Heart left ventricle (tissue), 16 donors: ENCODE data around the gene ACTG2. TPM values are rescaled to one million over a fixed set of nuclear protein-coding genes. Genes with fewer than 3 reads are reported as not detected.

Experiments used
- ATAC-seq, 4 donors: fragments of 200-7000 bp; cut with Tn5 transposase; one replicate each; pipeline ENCODE4 v1.9.1; 2020 to 2022; ENCODE audit warnings: moderate library complexity in 4 of 4, mild to moderate bottlenecking in 3 of 4, moderate number of reproducible peaks in 1 of 4
- DNase-seq, 5 donors: peaks; one replicate each; pipeline ENCODE4 v3.0.0-alpha.2; 2020
- H3K27ac ChIP-seq, 12 donors: fragments of 200-600 bp; sonication (generic) in 4 of 12; one replicate each; pipeline versions ENCODE4 v1.5.0 to v1.8.0; 2016 to 2022; ENCODE audit warnings: mild to moderate bottlenecking in 2 of 12
- H3K27me3 ChIP-seq, 9 donors: fragments of 200-600 bp; sonication (generic) in 2 of 9; one replicate each; pipeline versions ENCODE4 v1.5.1 to v1.8.0; 2016 to 2022; ENCODE audit warnings: mild to moderate bottlenecking in 3 of 9
- H3K36me3 ChIP-seq, 9 donors: fragments of 200-600 bp; sonication (generic) in 2 of 9; one replicate each; pipeline versions ENCODE4 v1.5.0 to v1.8.0; 2018 to 2022; ENCODE audit warnings: mild to moderate bottlenecking in 2 of 9
- H3K4me1 ChIP-seq, 12 donors: fragments of 200-600 bp; sonication (generic) in 4 of 12; one replicate each; pipeline versions ENCODE4 v1.5.0 to v1.8.0; 2016 to 2022; ENCODE audit warnings: mild to moderate bottlenecking in 3 of 12
- H3K4me3 ChIP-seq, 12 donors: fragments of 200-600 bp; sonication (generic) in 4 of 12; one replicate each; pipeline versions ENCODE4 v1.5.0 to v1.8.0; 2017 to 2022; ENCODE audit warnings: mild to moderate bottlenecking in 9 of 12, moderate library complexity in 4 of 12
- H3K9me3 ChIP-seq, 12 donors: fragments of 200-600 bp; sonication (generic) in 4 of 12; one replicate each; pipeline versions ENCODE4 v1.5.0 to v1.8.0; 2016 to 2022; ENCODE audit warnings: mild to moderate bottlenecking in 1 of 12
- CTCF ChIP-seq, 12 donors: fragments of 200-600 bp; sonication (generic) in 4 of 12; IDR thresholded peaks; one replicate each; pipeline versions ENCODE4 v1.5.0 to v1.8.0; 2018 to 2022; ENCODE audit warnings: antibody characterized with exemption in 12 of 12, mild to moderate bottlenecking in 5 of 12
- POLR2A ChIP-seq, 2 donors: fragments of 450-650 bp; IDR thresholded peaks; one replicate each; pipeline ENCODE4 v1.6.1; 2017; ENCODE audit warnings: antibody characterized with exemption in 2 of 2, mild to moderate bottlenecking in 2 of 2, moderate library complexity in 2 of 2
- WGBS, 4 donors: extraction: QIAGEN DNeasy Blood & Tissue Kit in 2 of 4; methylation state at CpG; one replicate each; pipeline versions ENCODE4 v1.1.5 to v1.1.7; 2013 to 2018; 5-methylcytosine and 5-hydroxymethylcytosine counted together
- intact Hi-C, 10 donors: fragments of 100-400 bp; cut with DNase I; formaldehyde crosslinking; loops; one replicate each; pipeline versions ENCODE4 v1.11.1 to v1.14.2; 2022
- polyA plus RNA-seq, 2 donors: library from polyadenylated mRNA; stranded (reverse); fragments of 200-250 nt; gene quantifications; one replicate each; pipeline ENCODE4 v1.2.3, GENCODE V29; 2013
- total RNA-seq, 9 donors: library from RNA; depleted of rRNA in 2 of 9; stranded (reverse); fragments of >200 nt in 2 of 9; fragmentation: NEBNext Ultra II Directional in 3 of 9; extraction: Animal tissue kit (Norgen Biotek cat#: 25700) in 3 of 9; gene quantifications; one replicate each; pipeline versions ENCODE4 v1.1.0 to v1.2.4, GENCODE V29; 2016 to 2023
- donor health status: ischemic (EF 13 %, LVEDD 7.1; RV severe dilation, severe dysfunction).
- donor health status: healthy with polysubstance abuse.
- donor health status: DM: no; HTN: yes; CAD: no.
- donor health status: DM: no; HTN: no; CAD: no.
- donor health status: ischemic (EF 25% LVEDD 6.9; RV normal size, moderate dysfunction).
- donor health status: ischemic (EF 25% LVEDD 5.7; RV mildly dilated, moderate dysfunction).
- donor health status: healthy.
- donor health status: DM: yes; HTN: yes; CAD: no.
- donor health status: ischemic (EF 35%, LVEDD 5.7; RV mildly dilated, moderate dysfunction).
- donor health status: nonischemic (EF 11% LVEDD 7.7; RV severe dilation, severe dysfunction).
- donor health status: DM: yes; HTN: yes; CAD: no.
- donor health status: PGD.
- donor health status: ischemic (EF 29% LVEDD 5.4; RV normal size, mild dysfunction).
- donor health status: nonischemic (EF 23%, LVEDD 6.1; RV moderate dilation, normal function).

ACTG2 gene
- total and polyA plus RNA-seq, 11 donors: 1.3 to 10.5 (median 3.8) TPM

GRCh38 chr2:73947412-73948018 is 54.7 kb downstream of the ACTG2 start:
- TF ChIP-seq CTCF (IDR thresholded peaks at IDR 0.05): no peak
- TF ChIP-seq POLR2A (IDR thresholded peaks at IDR 0.05): no peak
- H3K27me3 ChIP-seq: no peaks in the 10 kb centered on the region
- H3K4me1 ChIP-seq: peaks cover 0 to 60% (median 0%) of the 10 kb centered on the region in 12 donors
- peaks cover 0 to 90% (median 73%) of the 10 kb centered on the region in 9 donors for H3K36me3 ChIP-seq
- intact Hi-C loops: no loop called here
- WGBS, 4 donors: 80 to 87% (median 82%) methylated on average over 5 of the region's 5 CpGs
- DNase-seq (no peak), ATAC-seq (no peak)
- peak overlapping the region in 1 of 12 donors; percentile 61 for H3K27ac ChIP-seq
- no peaks in the 10 kb centered on the region for H3K9me3 ChIP-seq
- no peak overlapping the region for H3K4me3 ChIP-seq

- ATAC-seq: no peak
- Histone ChIP-seq H3K27me3 (no peaks in the 10 kb centered on the region), H3K4me3 (no peak overlapping the region), H3K27ac (peak overlapping the region in 1 of 12 donors; percentile 84), H3K36me3 (peaks cover 0 to 97% (median 86%) of the 10 kb centered on the region in 9 donors), H3K9me3 (no peaks in the 10 kb centered on the region), H3K4me1 (peaks cover 0 to 59% (median 0%) of the 10 kb centered on the region in 12 donors)
- TF ChIP-seq CTCF (IDR thresholded peaks at IDR 0.05) (no peak), POLR2A (IDR thresholded peaks at IDR 0.05) (no peak)
- intact Hi-C loops: no loop called here
- no peak for DNase-seq
These were observed 57.0 kb downstream of the ACTG2 start for GRCh38 chr2:73949802-73950201.

- peaks cover 0 to 53% (median 0%) of the 10 kb centered on the region in 12 donors for H3K4me1 ChIP-seq
- ATAC-seq: peak; percentile 61 to 87 (median 79)
- peaks cover 4 to 98% (median 88%) of the 10 kb centered on the region in 9 donors for H3K36me3 ChIP-seq
- intact Hi-C loops: no loop called here
- no peaks in the 10 kb centered on the region for H3K9me3 ChIP-seq
- no peaks in the 10 kb centered on the region for H3K27me3 ChIP-seq
- no peak overlapping the region for H3K4me3 ChIP-seq
- H3K27ac ChIP-seq: peak overlapping the region in 2 of 12 donors; percentile 17 to 28
- WGBS, 4 donors: 63 to 85% (median 81%) methylated on average over 12 of the region's 12 CpGs
- TF ChIP-seq CTCF (IDR thresholded peaks at IDR 0.05) (no peak), POLR2A (IDR thresholded peaks at IDR 0.05) (no peak)
- DNase-seq: peak in 4 of 5 donors; percentile 23 to 48 (median 35)
These were observed 60.0 kb downstream of the ACTG2 start for GRCh38 chr2:73952499-73953446.

- 94 to 98% (median 96%) methylated on average over 5 of the region's 5 CpGs for WGBS, 4 donors
- Histone ChIP-seq H3K27ac (no peak overlapping the region), H3K4me1 (peaks cover 0 to 22% (median 0%) of the 10 kb centered on the region in 12 donors), H3K9me3 (no peaks in the 10 kb centered on the region), H3K27me3 (no peaks in the 10 kb centered on the region), H3K36me3 (peaks cover 4 to 94% (median 75%) of the 10 kb centered on the region in 9 donors), H3K4me3 (no peak overlapping the region)
- no peak for DNase-seq
- no peak for TF ChIP-seq POLR2A (IDR thresholded peaks at IDR 0.05)
- TF ChIP-seq CTCF (IDR thresholded peaks at IDR 0.05): no peak
- no peak for ATAC-seq
- intact Hi-C loops: no loop called here
These were observed 63.5 kb downstream of the ACTG2 start for GRCh38 chr2:73956218-73956865.
